ENCODE results near the gene LSM4.

DNA sequence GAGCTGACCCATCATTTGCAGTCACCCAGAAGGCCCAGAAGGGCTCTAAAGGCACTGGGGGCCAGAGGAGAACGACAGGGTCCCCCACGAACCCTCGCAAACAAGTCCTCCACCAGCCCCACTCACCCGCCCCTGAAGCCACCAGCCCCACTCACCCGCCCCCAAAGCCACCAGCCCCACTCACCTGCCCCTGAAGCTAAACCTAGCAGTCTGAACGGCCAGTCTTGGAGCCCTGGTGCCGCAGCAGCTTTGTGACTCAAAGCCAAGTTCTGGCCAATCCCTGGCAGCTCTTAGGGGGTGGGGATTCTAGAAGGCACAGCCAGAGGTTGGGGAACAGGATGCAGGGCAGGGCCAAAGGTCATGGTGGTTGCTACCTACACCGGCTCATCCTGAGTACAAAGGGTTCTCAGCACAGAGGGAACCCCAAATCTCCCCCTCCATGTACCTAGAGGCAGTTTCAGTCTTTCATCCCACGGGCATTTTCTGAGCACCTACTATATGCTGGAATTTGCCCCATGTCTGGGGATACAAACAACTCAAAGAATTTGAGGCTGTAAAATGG lies 48.6 kb downstream of the LSM4 start, which contains the start of gene IQCN:
- TF ChIP-seq EZH2 (IDR thresholded peaks at IDR 0.05; ENCODE audit: low read length, missing control alignments): no peak
- TF ChIP-seq, protein P1, sequence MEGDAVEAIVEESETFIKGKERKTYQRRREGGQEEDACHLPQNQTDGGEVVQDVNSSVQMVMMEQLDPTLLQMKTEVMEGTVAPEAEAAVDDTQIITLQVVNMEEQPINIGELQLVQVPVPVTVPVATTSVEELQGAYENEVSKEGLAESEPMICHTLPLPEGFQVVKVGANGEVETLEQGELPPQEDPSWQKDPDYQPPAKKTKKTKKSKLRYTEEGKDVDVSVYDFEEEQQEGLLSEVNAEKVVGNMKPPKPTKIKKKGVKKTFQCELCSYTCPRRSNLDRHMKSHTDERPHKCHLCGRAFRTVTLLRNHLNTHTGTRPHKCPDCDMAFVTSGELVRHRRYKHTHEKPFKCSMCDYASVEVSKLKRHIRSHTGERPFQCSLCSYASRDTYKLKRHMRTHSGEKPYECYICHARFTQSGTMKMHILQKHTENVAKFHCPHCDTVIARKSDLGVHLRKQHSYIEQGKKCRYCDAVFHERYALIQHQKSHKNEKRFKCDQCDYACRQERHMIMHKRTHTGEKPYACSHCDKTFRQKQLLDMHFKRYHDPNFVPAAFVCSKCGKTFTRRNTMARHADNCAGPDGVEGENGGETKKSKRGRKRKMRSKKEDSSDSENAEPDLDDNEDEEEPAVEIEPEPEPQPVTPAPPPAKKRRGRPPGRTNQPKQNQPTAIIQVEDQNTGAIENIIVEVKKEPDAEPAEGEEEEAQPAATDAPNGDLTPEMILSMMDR (conservative IDR thresholded peaks at IDR 0.05 in 1 of 2, IDR thresholded peaks at IDR 0.05 in 1 of 2; ENCODE audit: low read depth in 1 of 2, low read length in 2 of 2): no peak

Measured in fibroblast of lung (primary cell).